ENCODE data around the gene CNGB1.

The CNGB1 gene

GRCh38 chr16:57953857-57954256 lies 17.1 kb downstream of the CNGB1 start:
- H3K4me2 ChIP-seq (ENCODE audit: low read depth, low read length, poor library complexity, severe bottlenecking) = no peak overlapping the region
- H4K20me1 ChIP-seq (ENCODE audit: low read depth, low read length) = no peaks in the 10 kb centered on the region
- H3F3A ChIP-seq (ENCODE audit: insufficient read depth) = no peaks in the 10 kb centered on the region
- no peak overlapping the region for H3K9ac ChIP-seq (ENCODE audit: low read length)
- no peaks in the 10 kb centered on the region for H3K9me2 ChIP-seq (replicated peaks; ENCODE audit: insufficient read depth, low read length)
- H3K9me3 ChIP-seq (ENCODE audit: insufficient read depth, low read length) = no peaks in the 10 kb centered on the region
- TF ChIP-seq CTCF (IDR thresholded peaks at IDR 0.05; ENCODE audit: insufficient read depth, low read length, poor library complexity, severe bottlenecking) = no peak
- no peak for TF ChIP-seq EZH2phosphoT487 (conservative IDR thresholded peaks at IDR 0.05; ENCODE audit: low read length)
- no peaks in the 10 kb centered on the region for H3K79me2 ChIP-seq (ENCODE audit: insufficient read depth, low read length)
- no peak overlapping the region for H3K27ac ChIP-seq (ENCODE audit: low read depth, low read length)
- no peak overlapping the region for H2AFZ ChIP-seq (ENCODE audit: low read depth, low read length, severe bottlenecking)
- H3K4me3 ChIP-seq (ENCODE audit: insufficient read depth, low read length, poor library complexity, severe bottlenecking) = no peak overlapping the region
- H3K36me3 ChIP-seq (ENCODE audit: low read length) = no peaks in the 10 kb centered on the region
- no peaks in the 10 kb centered on the region for H3K27me3 ChIP-seq (ENCODE audit: low read length)

GRCh38 chr16:57952909-57953308 lies 18.0 kb downstream of the CNGB1 start:
- Histone ChIP-seq H3K9me3 (ENCODE audit: insufficient read depth, low read length) (no peaks in the 10 kb centered on the region), H3K79me2 (ENCODE audit: insufficient read depth, low read length) (no peaks in the 10 kb centered on the region), H3K4me2 (ENCODE audit: low read depth, low read length, poor library complexity, severe bottlenecking) (no peak overlapping the region), H3K27me3 (ENCODE audit: low read length) (no peaks in the 10 kb centered on the region), H3K9ac (ENCODE audit: low read length) (no peak overlapping the region), H3K9me2 (replicated peaks; ENCODE audit: insufficient read depth, low read length) (no peaks in the 10 kb centered on the region), H3F3A (ENCODE audit: insufficient read depth) (no peaks in the 10 kb centered on the region), H3K27ac (ENCODE audit: low read depth, low read length) (no peak overlapping the region), H3K4me3 (ENCODE audit: insufficient read depth, low read length, poor library complexity, severe bottlenecking) (no peak overlapping the region), H4K20me1 (ENCODE audit: low read depth, low read length) (no peaks in the 10 kb centered on the region), H2AFZ (ENCODE audit: low read depth, low read length, severe bottlenecking) (no peak overlapping the region), H3K36me3 (ENCODE audit: low read length) (no peaks in the 10 kb centered on the region)
- TF ChIP-seq CTCF (IDR thresholded peaks at IDR 0.05; ENCODE audit: insufficient read depth, low read length, poor library complexity, severe bottlenecking) (no peak), EZH2phosphoT487 (conservative IDR thresholded peaks at IDR 0.05; ENCODE audit: low read length) (no peak)

- Histone ChIP-seq H4K20me1 (ENCODE audit: low read depth, low read length) (no peaks in the 10 kb centered on the region), H3K27me3 (ENCODE audit: low read length) (no peaks in the 10 kb centered on the region), H3K27ac (ENCODE audit: low read depth, low read length) (no peak overlapping the region), H3K79me2 (ENCODE audit: insufficient read depth, low read length) (no peaks in the 10 kb centered on the region), H3K36me3 (ENCODE audit: low read length) (no peaks in the 10 kb centered on the region), H3F3A (ENCODE audit: insufficient read depth) (no peaks in the 10 kb centered on the region), H3K4me2 (ENCODE audit: low read depth, low read length, poor library complexity, severe bottlenecking) (no peak overlapping the region), H3K4me3 (ENCODE audit: insufficient read depth, low read length, poor library complexity, severe bottlenecking) (no peak overlapping the region), H3K9me3 (ENCODE audit: insufficient read depth, low read length) (no peaks in the 10 kb centered on the region), H3K9me2 (replicated peaks; ENCODE audit: insufficient read depth, low read length) (no peaks in the 10 kb centered on the region), H3K9ac (ENCODE audit: low read length) (no peak overlapping the region), H2AFZ (ENCODE audit: low read depth, low read length, severe bottlenecking) (no peak overlapping the region)
- no peak for TF ChIP-seq CTCF (IDR thresholded peaks at IDR 0.05; ENCODE audit: insufficient read depth, low read length, poor library complexity, severe bottlenecking)
- TF ChIP-seq EZH2phosphoT487 (conservative IDR thresholded peaks at IDR 0.05; ENCODE audit: low read length) = no peak
Measured at GRCh38 chr16:57951204-57951960, 19.5 kb downstream of the CNGB1 start.

Measured in SU-DHL-6 (cell line).